HG03139 (cell line): Measurements from ENCODE around the gene PNKD.

Source experiments
- ATAC-seq: cut with Tn5 transposase; IDR thresholded peaks from one replicate; pipeline ENCODE4 v1.9.1; 2021; ENCODE audit not compliant: unreplicated experiment

The PNKD gene

DNA sequence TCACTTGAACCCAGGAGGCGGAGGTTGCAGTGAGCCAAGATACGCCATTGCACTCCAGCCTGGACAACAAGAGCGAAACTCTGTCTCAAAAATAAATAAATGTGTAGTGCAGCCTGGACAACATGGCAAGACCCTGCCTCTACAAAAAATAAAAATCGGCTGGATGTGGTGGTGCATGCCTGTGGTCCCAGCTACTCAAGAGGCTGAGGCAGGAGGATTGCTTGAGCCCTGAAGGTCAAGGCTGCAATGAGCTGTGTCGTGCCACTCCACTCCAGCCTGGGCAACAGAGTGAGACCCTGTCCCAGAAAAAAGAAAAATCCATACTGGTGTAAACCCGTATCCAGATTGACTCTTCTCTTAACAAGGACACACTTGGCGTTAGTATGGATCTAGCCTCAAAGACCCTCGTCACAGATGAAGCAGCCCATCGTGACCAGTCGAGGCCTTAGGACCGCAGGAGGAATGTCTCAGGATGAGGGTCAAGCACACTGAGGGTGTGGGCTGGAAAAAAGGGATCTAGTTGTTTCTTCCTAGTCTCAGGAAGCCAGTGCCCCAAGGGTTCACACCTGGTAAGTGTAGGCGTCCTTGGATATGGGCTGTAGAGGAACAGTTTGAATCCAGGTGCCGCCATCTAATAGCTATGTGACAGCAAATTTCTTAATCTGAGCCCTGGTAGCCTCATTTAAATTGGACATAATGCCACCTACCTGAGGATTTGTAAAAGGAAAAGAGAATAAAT is 13.5 kb upstream of the PNKD start:
- no peak for ATAC-seq

- ATAC-seq, result peak; percentile 82
These were observed 12.8 kb upstream of the PNKD start for GRCh38 chr2:218257390-218257981.

DNA sequence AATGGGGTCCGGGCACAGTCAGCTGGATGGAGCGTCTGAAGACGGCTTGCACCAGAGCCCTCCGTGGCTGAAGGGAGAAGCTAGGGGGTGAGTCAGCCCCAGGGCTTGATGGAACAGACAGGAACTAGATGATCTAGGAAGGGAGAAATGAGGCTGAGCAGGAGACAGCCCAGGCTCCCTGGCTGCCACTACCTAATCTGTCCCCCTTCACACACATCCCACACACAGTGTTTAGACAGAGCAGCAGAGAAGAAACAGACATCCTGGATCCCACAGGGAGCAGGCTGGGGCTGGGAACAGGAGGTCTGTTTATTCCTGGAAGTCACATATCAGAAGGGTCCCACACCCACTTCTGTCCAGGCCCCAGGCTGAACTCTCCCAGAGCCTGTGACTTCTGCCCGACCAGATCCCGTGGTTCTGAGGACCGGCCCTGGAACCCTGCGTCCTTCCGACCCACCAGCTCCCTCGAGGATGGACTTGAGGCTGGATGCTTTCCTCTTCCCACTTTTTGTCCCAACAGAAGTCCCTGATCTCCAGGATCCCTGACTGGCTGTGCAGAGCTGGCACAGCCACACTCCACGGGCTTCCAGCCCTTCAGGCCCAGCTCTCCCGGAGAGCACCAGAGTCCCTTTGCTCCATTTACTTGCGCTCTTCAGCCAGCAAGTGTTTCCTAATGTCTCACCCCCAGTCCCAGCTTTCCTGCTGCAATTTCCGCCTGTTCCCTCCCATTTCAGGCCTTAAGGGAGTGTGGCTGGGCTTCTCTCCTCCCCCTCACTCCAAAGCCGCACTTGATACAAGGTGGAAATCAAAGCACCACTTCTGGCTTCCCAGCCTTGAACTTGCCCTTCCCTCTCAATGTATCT is 11.0 kb upstream of the PNKD start:
- ATAC-seq, result no peak

DNA sequence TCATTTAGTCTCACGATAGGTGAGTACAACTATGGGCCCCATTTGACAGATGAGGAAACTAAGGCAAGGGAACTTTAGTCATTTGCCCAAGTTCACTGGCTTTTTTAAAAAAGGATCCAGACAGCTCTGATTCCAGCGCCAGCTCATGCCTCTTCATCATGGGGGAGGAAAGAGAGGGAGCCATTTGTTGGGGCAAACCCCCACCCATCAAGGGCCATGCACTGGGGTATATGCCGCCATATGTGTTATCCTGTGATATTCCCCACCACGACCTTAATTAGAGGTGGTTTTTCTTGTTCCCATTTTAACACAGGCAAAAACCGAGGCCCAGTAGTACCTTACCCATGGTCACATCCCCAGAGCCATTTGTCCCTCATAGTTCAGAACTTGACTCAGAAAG is 10.2 kb upstream of the PNKD start:
- ATAC-seq, result no peak

DNA sequence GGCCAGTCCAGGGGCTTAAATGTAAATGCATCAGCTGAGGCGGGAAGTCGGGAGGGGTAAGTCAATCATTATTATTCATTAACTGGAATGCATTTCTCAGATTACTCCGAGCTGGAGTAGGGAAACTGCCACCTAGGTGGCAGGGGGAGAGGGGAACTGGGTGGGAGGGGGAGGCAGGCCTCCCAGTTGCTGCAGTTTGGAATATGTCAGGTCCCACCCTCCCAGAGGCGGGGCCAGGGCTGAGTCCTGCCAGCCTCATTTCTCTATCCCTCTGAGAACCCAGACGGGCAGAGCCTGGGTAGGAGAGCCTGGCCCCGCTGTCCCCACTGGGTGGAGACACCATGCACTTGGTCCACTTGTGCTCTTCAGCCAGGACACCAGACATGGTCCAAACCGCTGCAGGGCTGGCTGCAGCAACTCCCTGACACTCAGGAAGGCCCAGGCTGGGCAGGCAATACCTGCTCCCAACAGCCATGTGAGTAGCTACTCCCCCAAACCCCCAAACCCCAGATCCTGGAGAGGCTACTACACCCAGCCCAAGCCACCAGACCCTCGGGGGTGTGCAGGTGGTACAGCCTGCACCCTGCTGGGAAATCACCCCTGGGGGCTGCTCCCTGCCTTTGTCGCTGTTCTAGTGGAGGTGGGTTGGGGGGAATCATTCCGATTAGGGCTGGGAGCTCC is 9.4 kb upstream of the PNKD start, which contains the start of gene GPBAR1:
Gene GPBAR1 (plus strand): TSS at position 274 of the 681 bp plus-strand sequence. CDS start 1,710 bp downstream, outside the sequence.
- no peak for ATAC-seq

GRCh38 chr2:218261423-218262236 is 8.7 kb upstream of the PNKD start:
- ATAC-seq, result no peak

GRCh38 chr2:218262237-218262600 is 8.1 kb upstream of the PNKD start:
- no peak for ATAC-seq

- ATAC-seq, result no peak
These were observed 7.4 kb upstream of the PNKD start for GRCh38 chr2:218262631-218263586.

DNA sequence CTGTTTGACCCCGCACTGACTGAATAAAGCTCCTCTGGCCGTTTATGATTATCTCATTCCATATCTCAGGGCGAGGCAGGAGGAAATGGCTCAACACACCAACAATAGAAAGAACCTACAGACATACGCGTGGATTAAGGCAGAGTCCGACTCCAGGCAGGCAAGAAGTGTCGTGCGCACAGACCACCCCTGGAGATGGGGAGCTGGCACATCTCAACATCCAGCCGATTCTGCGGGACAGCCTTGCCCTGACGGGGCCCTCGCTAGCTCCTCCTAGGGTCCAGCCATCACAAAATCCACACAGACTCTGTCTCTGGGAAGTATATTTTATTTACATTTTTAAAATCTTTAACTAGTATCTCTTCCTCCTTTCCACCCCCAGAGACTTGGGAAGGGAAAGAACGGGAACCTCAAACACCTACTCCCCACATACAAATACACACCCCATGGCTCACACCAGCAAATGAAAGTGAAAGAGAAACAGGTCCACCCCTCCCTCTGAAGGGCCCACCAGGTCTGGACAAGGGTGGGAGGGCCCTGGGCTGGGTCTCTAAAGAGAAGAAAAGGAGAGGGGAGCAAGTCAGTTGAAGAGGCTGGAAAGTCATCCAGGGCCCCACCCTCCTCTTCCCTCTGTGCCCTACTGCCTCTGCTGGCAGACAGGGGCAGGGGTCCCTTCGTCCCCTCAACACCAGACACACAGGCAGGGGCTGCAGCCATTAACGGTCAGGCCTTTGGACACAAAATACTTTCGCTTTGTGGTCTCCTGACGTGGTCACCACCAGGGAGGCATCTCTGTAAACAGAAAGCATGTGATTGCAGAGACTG is 6.3 kb upstream of the PNKD start:
- no peak for ATAC-seq

DNA sequence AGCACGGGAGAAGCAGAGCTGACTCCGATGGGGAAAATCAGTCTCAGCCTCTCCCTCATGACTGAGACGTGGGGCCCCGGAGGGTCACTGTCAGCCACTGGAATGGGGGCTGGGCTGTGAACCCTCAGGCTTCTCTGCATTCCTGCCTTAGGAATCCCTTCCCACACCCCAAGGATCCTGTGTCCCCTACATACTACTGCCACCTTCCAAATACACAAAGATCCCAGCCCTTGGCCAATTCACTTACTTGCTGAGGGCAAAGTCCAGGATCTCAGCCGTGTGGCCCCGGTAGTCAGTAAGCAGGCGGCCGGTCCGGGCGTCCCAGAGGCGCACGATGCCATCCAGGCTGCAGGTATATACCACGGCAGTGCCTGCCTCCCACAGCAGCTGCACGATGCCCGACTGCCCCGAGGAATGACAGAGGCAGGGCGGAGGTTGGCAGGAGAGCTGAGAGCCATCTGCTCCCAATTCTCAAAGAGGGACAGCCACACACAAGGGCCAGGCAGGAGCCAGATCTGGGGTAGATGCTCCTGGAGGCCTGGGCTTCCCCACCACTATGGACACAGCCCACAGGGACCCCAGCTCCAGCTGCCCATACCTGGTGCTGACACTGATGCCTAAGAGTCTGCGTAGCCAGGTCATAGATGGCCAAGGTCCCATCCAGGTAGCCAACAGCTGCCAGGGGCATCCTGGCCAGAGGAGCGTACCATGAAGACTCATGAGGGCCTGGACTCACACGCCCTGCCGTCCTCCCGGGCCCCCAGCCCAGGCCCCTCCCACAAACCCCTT is 5.4 kb upstream of the PNKD start:
- no peak for ATAC-seq

GRCh38 chr2:218265626-218266025 is 4.7 kb upstream of the PNKD start:
- no peak for ATAC-seq

DNA sequence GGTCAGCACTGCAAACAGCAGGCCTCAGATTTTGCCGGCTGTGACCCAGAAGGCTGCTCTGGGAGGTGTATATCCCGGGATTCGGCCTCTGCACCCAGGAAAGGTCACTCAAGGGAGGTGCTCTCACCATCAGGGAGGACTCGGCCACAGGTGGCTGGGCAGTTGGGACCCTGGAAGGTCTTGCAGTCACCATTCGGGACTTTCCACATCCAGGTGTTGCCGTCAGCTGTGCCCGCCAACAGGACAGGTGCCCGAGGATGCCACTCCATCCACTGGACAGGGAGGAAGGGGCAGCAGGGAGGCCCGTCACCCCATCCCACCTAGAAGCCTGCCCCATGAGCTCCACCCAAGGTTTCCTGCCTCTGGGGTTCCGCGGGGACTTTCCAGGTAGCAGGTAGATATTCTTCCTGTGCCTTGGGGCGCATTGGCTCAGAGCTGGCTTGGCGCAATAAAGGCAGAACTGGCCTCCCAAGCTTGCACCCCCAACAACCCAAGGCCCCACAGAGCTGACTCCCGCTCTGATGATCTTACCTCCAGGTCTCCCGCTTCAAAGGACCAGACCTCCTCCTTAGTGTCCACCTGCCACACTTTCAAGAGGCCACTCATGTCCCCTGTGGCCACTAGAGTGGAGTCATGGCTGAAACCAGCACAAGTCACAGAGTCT is 3.9 kb upstream of the PNKD start:
- no peak for ATAC-seq

GRCh38 chr2:218267259-218267658 is 3.1 kb upstream of the PNKD start:
- no peak for ATAC-seq

GRCh38 chr2:218270721-218271486 is 585 bp downstream of the PNKD start:
- no peak for ATAC-seq

- ATAC-seq, result no peak
These were observed 1.1 kb downstream of the PNKD start for GRCh38 chr2:218271487-218271797.

DNA sequence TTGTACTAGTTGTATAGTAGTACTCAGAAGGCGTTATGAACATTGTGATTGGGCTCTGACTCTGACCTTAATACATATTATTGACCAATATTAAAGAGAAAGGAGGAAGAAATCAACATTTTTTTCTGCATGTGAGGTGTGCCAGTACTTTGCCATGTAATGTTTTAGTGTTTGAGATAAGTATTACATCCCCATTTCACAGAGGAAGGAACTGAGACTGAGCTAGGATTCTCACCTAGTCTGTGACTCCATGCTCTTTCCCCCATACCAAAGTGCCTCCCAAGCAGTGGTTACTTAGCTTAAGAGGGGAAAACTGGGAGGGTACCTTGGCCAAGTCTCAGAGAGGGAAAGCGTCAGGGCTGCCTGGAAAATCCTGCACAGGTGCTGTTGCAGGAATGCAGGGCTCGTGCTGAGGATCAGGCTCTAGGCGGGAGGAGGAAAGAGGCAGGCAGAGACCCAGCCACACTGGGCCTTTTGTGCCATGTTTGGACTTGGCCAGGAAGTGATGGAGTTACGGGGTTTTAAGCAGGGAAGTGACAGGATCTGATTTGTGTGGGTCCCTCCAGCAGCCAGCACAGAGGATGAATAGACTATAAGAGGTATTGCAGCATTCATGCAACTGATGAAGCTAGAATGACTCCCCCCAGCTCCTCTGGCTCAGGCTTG is 1.7 kb downstream of the PNKD start:
- no peak for ATAC-seq
